ENCODE results near the gene ATP13A4. TPM values are rescaled to one million over a fixed set of nuclear protein-coding genes. Genes with fewer than 3 reads are reported as not detected.

ATP13A4 gene
- total and polyA plus RNA-seq, 2 donors (not counting 1 experiment from before 2014, with no cell fraction given), result 1.7 to 6.4 TPM

DNA sequence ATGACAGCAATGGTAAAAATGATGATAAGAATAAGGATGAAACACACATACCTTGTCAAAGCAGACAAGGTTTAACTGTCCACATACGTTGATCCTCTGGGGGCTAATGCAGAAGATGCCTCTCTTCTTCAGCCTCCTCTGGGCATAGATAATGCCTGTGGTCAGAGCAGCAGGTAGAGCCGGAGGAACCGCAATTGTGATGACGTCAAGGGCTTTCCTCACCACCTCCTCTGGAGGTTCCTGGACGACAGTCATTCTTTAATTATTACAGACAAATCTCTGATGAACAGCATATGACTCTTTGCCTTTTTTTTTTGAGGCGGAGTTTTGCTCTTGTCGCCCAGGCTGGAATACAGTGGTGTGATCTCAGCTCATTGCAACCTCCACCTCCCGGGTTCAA is 89.8 kb downstream of the ATP13A4 start:
- TF ChIP-seq EZH2 (IDR thresholded peaks at IDR 0.05; ENCODE audit: borderline replicate concordance, insufficient read depth, low read depth, low read length, poor library complexity, severe bottlenecking), result no peak
- TF ChIP-seq, protein P1, sequence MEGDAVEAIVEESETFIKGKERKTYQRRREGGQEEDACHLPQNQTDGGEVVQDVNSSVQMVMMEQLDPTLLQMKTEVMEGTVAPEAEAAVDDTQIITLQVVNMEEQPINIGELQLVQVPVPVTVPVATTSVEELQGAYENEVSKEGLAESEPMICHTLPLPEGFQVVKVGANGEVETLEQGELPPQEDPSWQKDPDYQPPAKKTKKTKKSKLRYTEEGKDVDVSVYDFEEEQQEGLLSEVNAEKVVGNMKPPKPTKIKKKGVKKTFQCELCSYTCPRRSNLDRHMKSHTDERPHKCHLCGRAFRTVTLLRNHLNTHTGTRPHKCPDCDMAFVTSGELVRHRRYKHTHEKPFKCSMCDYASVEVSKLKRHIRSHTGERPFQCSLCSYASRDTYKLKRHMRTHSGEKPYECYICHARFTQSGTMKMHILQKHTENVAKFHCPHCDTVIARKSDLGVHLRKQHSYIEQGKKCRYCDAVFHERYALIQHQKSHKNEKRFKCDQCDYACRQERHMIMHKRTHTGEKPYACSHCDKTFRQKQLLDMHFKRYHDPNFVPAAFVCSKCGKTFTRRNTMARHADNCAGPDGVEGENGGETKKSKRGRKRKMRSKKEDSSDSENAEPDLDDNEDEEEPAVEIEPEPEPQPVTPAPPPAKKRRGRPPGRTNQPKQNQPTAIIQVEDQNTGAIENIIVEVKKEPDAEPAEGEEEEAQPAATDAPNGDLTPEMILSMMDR (IDR thresholded peaks at IDR 0.05), result no peak
- ATAC-seq (ENCODE audit: low read depth) (no peak), DNase-seq (no peak)
- ChIA-PET POLR2A (no interaction called here), CTCF (interaction anchor here (1.2 to 1.5 kb wide), 2 partner anchors 7 to 8 kb away, joined by 3 read pairs; no protein-coding TSS in a partner anchor)
- Histone ChIP-seq H4K20me1 (ENCODE audit: control insufficient read depth, insufficient read depth, low read length, poor library complexity, severe bottlenecking) (no peaks in the 10 kb centered on the region), H3K79me2 (ENCODE audit: control insufficient read depth, insufficient read depth, low read length) (no peaks in the 10 kb centered on the region), H3K36me3 (replicated peaks in 1 of 2; ENCODE audit: control extremely low read depth in 1 of 2, control insufficient read depth in 1 of 2, extremely low read depth in 1 of 2, insufficient read depth in 2 of 2, low read length in 1 of 2) (no peaks in the 10 kb centered on the region), H3K9me3 (ENCODE audit: control extremely low read depth in 1 of 3, control insufficient read depth in 2 of 3, insufficient read depth in 1 of 3, low read length in 2 of 3) (no peaks in the 10 kb centered on the region), H3K27ac (ENCODE audit: low read length in 2 of 2) (no peak overlapping the region), H3K4me2 (replicated peaks; ENCODE audit: low read depth, low read length, poor library complexity, severe bottlenecking) (no peak overlapping the region), H3K4me1 (ENCODE audit: control insufficient read depth in 2 of 2, insufficient read depth in 2 of 2, low read length in 2 of 2) (no peaks in the 10 kb centered on the region), H3K27me3 (replicated peaks in 1 of 4; ENCODE audit: control extremely low read depth in 1 of 4, control insufficient read depth in 3 of 4, insufficient read depth in 4 of 4, low read length in 3 of 4) (no peaks in the 10 kb centered on the region), H2AFZ (ENCODE audit: insufficient read depth, low read depth, low read length, poor library complexity, severe bottlenecking) (no peak overlapping the region), H3K4me3 (ENCODE audit: control extremely low read depth in 1 of 5, extremely low read depth in 1 of 5, insufficient read depth in 1 of 5, low read depth in 2 of 5, low read length in 4 of 5) (no peak overlapping the region), H3K9ac (ENCODE audit: low read length) (no peak overlapping the region)
- Mint-ChIP-seq H3K9me3 (ENCODE audit: insufficient read depth) (no peaks in the 10 kb centered on the region), H3K27me3 (no peaks in the 10 kb centered on the region), H3K4me1 (peaks cover 2% of the 10 kb centered on the region), H3K4me3 (no peak overlapping the region), H3K27ac (no peak overlapping the region)
- intact Hi-C loops (cut with micrococcal nuclease), result loop anchor here (5.0 kb wide), 2 partner anchors 107 to 852 kb away; no protein-coding TSS in a partner anchor
- WGBS (ENCODE audit: insufficient coverage), result 87% methylated on average over 4 of the region's 8 CpGs

DNA sequence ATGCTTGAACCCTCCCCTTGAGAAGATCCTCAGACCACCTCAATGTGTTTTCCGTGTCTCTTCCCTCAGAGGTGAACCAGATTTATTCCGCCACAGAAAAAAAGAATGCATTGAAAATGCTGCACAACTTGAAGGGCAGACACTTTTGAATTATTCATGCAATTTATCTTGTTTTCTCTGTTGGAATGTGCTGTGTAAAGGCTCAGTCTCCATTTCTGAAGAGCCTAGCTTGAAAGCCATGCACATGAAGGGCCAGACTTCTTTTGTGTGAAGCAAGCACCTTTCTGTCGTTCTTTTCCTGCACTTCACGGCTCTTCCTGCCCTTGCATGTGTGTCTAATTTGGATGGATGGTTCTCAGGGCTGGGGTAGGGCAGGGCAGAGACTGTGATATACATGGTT is 97.2 kb downstream of the ATP13A4 start:
- H3K4me3 ChIP-seq (ENCODE audit: control extremely low read depth in 1 of 5, extremely low read depth in 1 of 5, insufficient read depth in 1 of 5, low read depth in 2 of 5, low read length in 4 of 5), result no peak overlapping the region
- no peaks in the 10 kb centered on the region for H3K36me3 ChIP-seq (replicated peaks in 1 of 2; ENCODE audit: control extremely low read depth in 1 of 2, control insufficient read depth in 1 of 2, extremely low read depth in 1 of 2, insufficient read depth in 2 of 2, low read length in 1 of 2)
- H3K4me1 Mint-ChIP-seq, result peaks cover 2% of the 10 kb centered on the region
- no peaks in the 10 kb centered on the region for H3K79me2 ChIP-seq (ENCODE audit: control insufficient read depth, insufficient read depth, low read length)
- TF ChIP-seq, protein P1 (IDR thresholded peaks at IDR 0.05), result no peak
- no peak for TF ChIP-seq EZH2 (IDR thresholded peaks at IDR 0.05; ENCODE audit: borderline replicate concordance, insufficient read depth, low read depth, low read length, poor library complexity, severe bottlenecking)
- intact Hi-C loops (cut with micrococcal nuclease), result no loop called here
- no peak overlapping the region for H2AFZ ChIP-seq (ENCODE audit: insufficient read depth, low read depth, low read length, poor library complexity, severe bottlenecking)
- H3K9ac ChIP-seq (ENCODE audit: low read length), result no peak overlapping the region
- no peaks in the 10 kb centered on the region for H3K9me3 ChIP-seq (ENCODE audit: control extremely low read depth in 1 of 3, control insufficient read depth in 2 of 3, insufficient read depth in 1 of 3, low read length in 2 of 3)
- no peaks in the 10 kb centered on the region for H3K9me3 Mint-ChIP-seq (ENCODE audit: insufficient read depth)
- ATAC-seq (ENCODE audit: low read depth), result no peak
- H3K27ac Mint-ChIP-seq, result no peak overlapping the region
- H3K4me3 Mint-ChIP-seq, result no peak overlapping the region
- WGBS (ENCODE audit: insufficient coverage), result 100% methylated on average over 1 of the region's 4 CpGs
- no peak for DNase-seq
- H3K27me3 Mint-ChIP-seq, result no peaks in the 10 kb centered on the region
- no peak overlapping the region for H3K4me2 ChIP-seq (replicated peaks; ENCODE audit: low read depth, low read length, poor library complexity, severe bottlenecking)
- no peaks in the 10 kb centered on the region for H3K4me1 ChIP-seq (ENCODE audit: control insufficient read depth in 2 of 2, insufficient read depth in 2 of 2, low read length in 2 of 2)
- ChIA-PET POLR2A (no interaction called here), CTCF (interaction anchor here (1.1 to 1.7 kb wide), 2 partner anchors 8 to 115 kb away, joined by 3 to 5 read pairs; no protein-coding TSS in a partner anchor)
- no peaks in the 10 kb centered on the region for H3K27me3 ChIP-seq (replicated peaks in 1 of 4; ENCODE audit: control extremely low read depth in 1 of 4, control insufficient read depth in 3 of 4, insufficient read depth in 4 of 4, low read length in 3 of 4)
- no peak overlapping the region for H3K27ac ChIP-seq (ENCODE audit: low read length in 2 of 2)
- H4K20me1 ChIP-seq (ENCODE audit: control insufficient read depth, insufficient read depth, low read length, poor library complexity, severe bottlenecking), result no peaks in the 10 kb centered on the region
